Superior temporal gyrus (tissue), 1 donor: Measurements from ENCODE around the gene RIMS4.
A peak's percentile ranks its signal among the peaks of the same experiment; 100 is the strongest.

ENCODE experiments used
- DNase-seq: peaks from one replicate; pipeline ENCODE4 v3.0.0-alpha.2; 2016; ENCODE audit errors: extremely low spot score

The RIMS4 gene

GRCh38 chr20:44743080-44743701 lies 67.2 kb downstream of the RIMS4 start:
- DNase-seq, result no peak

GRCh38 chr20:44742304-44743079 lies 67.9 kb downstream of the RIMS4 start:
- DNase-seq, result peak; percentile 12

- no peak for DNase-seq
Observed at GRCh38 chr20:44739942-44740341, 70.4 kb downstream of the RIMS4 start.

- DNase-seq, result peak; percentile 95
Observed at GRCh38 chr20:44738813-44739477, 71.4 kb downstream of the RIMS4 start.

- DNase-seq, result no peak
Observed at GRCh38 chr20:44737116-44737515, 73.2 kb downstream of the RIMS4 start.

- DNase-seq, result peak; percentile 95
Observed at GRCh38 chr20:44736170-44737021, 74.0 kb downstream of the RIMS4 start.

GRCh38 chr20:44735816-44736169 lies 74.6 kb downstream of the RIMS4 start:
- no peak for DNase-seq

GRCh38 chr20:44734938-44735337 lies 75.4 kb downstream of the RIMS4 start:
- peak; percentile 45 for DNase-seq

GRCh38 chr20:44733341-44734069 lies 76.8 kb downstream of the RIMS4 start:
- peak; percentile 91 for DNase-seq

GRCh38 chr20:44732327-44732726 lies 78.0 kb downstream of the RIMS4 start:
- DNase-seq, result no peak

- no peak for DNase-seq
Observed at GRCh38 chr20:44731657-44732056, 78.7 kb downstream of the RIMS4 start.

- DNase-seq, result no peak
Observed at GRCh38 chr20:44730441-44730840, 79.9 kb downstream of the RIMS4 start.

- peak; percentile 39 for DNase-seq
Observed at GRCh38 chr20:44728801-44729443, 81.4 kb downstream of the RIMS4 start.

GRCh38 chr20:44727651-44728050 lies 82.7 kb downstream of the RIMS4 start:
- DNase-seq, result no peak

GRCh38 chr20:44727039-44727438 lies 83.3 kb downstream of the RIMS4 start:
- DNase-seq, result no peak

- DNase-seq, result no peak
Observed at GRCh38 chr20:44725837-44726236, 84.5 kb downstream of the RIMS4 start.

- no peak for DNase-seq
Observed at GRCh38 chr20:44724423-44725091, 85.8 kb downstream of the RIMS4 start.

- no peak for DNase-seq
Observed at GRCh38 chr20:44723798-44724362, 86.5 kb downstream of the RIMS4 start.

- no peak for DNase-seq
Observed at GRCh38 chr20:44723391-44723790, 87.0 kb downstream of the RIMS4 start.

- no peak for DNase-seq
Observed at GRCh38 chr20:44722990-44723389, 87.4 kb downstream of the RIMS4 start.
